Medulla oblongata (tissue), 1 donor: ENCODE measurements around the gene COLEC11.

Experiments used
- DNase-seq: peaks from one replicate; pipeline ENCODE4 v3.0.0-alpha.2; 2015; ENCODE audit errors: extremely low spot score

COLEC11 gene

DNA sequence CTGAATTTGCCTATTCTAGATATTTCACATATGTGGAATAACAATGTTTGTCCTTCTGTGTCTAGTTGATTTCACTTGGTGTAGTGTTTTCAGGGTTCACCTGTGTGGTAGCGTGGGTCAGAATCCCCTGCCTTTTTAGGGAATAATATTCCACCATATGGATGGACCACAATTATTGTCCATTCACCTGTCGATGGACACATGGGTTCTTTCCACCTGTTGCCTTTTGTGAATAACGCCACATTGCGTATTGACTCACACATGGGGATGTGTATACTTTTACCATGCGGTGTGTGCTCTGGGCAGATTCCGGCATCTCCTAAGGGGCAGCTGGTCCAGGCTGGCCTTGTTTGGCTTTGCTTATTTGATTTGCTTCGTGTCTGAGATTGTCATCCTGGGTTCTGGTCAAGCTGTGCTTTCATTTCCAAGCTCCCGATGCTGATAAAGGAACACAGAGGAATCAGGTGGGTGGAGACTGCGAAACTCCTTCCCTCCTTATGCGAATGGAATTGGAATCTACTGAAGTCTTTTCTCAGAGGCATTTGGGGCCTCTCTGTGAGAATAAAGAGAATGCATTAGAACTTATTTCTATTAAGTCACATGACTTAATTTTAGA lies 44.2 kb downstream of the COLEC11 start:
- no peak for DNase-seq

DNA sequence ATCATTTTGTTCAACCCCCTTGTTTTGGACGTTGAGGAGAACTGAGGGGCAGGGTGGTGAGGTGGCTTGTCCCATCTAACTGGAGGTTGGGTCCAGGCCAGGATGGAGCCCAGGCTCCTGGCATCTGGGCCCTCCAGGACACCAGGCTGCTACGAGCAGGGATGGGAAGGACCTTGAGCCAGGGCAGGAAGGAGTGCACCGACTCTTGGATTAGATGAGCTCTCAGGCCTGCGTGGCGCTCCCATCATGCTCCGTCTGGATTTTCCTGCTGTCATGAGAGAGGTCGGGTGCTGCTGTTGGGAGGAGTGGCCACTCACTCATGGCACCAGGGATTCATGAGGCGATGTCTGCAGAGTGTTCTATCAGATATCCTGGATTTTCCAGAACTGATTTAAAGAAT lies 44.7 kb downstream of the COLEC11 start:
- DNase-seq, result no peak

DNA sequence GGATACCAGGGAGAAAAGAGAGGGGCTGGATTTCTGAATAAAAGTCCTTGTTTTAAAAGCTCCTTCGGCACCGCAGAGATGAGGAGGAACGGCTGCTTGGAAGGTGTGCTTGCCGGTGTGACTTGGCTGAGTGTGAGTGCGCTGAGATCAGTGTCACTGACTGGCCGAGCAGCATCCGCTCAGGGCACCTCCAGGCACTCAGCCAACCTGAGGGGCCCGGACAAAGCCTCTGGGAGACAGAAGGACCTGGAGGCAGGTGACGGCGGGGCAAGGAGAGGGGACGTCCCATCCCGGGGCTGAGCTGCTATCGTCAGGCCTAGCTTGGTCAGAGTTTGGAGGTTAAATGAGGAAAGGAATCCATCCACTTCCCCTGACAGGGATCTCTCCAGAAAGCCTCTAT lies 46.3 kb downstream of the COLEC11 start:
- DNase-seq, result no peak

DNA sequence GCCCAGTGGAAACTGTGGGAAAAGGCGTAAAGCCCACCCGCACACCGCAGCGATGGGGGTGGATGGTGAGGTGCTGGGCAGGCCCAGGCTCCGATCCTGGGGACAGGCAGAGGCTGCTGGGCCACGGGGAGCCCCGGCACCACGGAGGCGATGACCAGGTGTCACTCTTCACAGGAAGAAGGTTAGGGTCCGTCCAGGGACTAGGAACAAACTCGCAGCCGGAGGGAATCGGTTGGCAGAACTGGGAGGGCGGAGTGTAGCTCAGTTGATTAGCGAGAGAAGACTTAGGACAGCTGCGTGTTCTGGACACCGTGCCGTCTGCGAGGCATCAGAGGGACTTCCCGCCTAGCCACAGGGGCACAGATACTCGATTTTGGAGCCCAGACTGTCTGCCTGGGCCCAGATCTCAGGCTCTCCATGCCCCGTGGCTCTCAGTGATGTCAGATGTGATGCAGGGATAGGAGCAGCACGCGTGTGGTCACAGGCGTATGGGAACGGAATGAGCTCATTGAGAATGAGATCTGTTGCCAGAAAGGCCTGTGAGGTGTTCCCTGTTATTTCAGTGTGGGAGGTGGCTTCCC lies 47.0 kb downstream of the COLEC11 start:
- DNase-seq, result no peak

DNA sequence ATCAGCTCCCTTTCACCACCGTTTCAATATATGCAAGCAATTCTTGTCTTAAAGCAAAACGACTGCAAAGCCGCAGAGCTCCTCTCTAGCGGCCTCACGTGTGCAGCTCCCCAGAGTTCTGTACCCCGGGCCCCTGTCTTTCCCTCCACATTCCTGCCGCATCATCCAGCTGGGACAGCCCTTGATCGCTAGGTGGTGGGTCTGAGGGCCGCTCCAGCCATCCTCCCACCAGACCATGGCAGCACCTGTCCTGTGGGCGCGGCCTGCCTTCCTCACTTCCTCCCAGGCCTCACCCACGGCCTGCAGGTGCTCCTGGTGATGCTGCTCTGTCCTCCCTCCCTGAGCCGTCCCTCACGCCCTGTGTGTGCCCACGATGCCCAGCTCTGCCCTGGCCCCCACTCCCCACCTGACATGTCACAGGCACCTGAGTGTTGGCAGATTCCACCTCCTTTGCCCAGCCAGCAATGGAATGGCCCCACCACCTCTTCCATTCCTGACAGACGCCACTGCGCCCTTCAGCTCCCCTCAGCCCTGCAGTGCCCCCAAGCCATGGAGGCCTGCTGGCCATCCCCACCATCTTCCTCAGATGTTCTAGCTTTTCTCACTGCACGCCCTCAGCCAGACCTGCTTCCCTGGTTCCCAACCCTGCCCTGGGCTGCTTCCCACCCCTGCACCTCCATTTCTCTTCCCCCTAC lies 47.8 kb downstream of the COLEC11 start:
- no peak for DNase-seq

DNA sequence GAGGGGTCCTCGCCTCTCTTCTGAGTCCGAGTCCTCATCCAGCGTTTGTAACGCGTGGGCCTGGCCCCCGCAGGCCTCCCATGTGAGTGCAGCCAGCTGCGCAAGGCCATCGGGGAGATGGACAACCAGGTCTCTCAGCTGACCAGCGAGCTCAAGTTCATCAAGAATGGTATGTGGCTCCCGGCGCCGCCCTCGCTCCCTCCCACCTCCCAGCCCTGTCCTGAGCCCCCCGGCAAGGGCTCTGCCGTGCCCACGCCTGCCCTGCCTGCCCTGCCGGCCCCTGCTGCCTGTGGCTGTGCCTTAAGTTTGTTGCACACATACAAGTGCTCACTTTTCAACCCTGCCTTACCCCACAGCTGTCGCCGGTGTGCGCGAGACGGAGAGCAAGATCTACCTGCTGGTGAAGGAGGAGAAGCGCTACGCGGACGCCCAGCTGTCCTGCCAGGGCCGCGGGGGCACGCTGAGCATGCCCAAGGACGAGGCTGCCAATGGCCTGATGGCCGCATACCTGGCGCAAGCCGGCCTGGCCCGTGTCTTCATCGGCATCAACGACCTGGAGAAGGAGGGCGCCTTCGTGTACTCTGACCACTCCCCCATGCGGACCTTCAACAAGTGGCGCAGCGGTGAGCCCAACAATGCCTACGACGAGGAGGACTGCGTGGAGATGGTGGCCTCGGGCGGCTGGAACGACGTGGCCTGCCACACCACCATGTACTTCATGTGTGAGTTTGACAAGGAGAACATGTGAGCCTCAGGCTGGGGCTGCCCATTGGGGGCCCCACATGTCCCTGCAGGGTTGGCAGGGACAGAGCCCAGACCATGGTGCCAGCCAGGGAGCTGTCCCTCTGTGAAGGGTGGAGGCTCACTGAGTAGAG lies 48.7 kb downstream of the COLEC11 start:
- no peak for DNase-seq

DNA sequence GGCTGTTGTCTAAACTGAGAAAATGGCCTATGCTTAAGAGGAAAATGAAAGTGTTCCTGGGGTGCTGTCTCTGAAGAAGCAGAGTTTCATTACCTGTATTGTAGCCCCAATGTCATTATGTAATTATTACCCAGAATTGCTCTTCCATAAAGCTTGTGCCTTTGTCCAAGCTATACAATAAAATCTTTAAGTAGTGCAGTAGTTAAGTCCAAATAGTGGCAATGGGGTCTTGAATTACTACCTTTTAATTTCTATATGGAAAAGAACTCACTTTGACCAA lies 49.3 kb downstream of the COLEC11 start:
- DNase-seq, result no peak

DNA sequence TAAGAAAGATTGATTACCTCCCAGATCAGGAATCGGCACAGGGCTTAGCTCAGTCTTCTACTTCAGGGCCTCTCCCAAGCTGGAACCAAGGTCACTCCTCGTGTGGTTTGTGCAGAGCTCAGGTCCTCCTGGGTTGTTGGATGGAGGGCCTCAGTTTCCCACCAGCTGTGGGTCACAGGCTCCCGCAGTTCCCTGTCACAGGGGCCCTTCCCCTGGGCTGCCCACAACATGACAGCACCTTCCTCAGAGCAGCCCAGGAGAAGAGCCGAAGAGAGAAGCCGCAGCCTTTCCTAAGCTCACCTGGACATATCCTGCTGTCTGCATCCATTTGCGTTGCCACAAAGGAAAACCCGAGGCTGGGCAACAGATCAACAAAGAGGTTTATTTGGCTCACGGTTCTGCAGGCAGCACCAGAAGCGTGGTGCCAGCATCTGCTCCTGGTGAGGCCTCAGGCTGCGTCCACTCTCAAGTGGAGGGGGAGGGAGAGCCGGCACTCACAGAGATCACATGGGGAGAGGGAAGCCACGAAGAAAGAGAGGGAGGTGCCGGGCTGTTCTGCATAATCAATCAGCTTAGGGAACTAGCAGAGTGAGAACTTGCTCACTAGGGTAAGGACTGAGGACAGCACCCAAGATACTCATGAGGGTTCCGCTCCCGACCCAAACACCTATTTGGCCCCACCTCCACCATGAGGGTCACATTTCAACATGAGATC lies 50.1 kb downstream of the COLEC11 start:
- DNase-seq, result no peak

DNA sequence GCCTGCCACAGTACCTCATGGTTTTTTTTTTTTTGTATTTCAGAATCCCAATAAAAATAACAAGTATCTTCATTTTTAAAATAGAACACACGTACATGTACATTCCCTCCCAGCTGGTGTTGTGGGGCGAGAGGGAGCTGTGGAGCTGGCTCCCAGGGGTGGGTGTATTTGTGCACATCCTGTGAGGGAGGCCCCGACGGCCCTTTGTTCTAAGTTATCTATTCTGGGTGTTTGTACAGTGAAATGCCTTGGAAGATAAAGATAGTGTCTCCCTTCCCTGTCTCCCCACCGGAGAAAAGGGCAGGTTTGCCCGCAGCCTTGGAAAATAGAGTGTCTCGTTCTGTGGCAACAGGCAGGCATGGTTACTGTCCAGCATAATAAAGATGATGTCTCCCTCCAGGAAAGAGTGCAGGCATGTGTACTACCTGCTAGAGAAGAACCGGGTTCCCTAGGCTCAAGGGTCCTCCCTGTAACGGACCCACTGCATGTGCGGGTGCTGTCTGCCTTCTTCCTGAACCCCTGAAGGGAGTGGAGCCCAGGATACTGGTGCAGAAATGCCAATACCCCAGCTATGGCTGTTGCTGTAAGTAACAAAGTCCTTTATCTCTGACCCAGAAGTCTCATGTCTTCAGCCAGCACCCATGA lies 51.0 kb downstream of the COLEC11 start:
- DNase-seq, result no peak

DNA sequence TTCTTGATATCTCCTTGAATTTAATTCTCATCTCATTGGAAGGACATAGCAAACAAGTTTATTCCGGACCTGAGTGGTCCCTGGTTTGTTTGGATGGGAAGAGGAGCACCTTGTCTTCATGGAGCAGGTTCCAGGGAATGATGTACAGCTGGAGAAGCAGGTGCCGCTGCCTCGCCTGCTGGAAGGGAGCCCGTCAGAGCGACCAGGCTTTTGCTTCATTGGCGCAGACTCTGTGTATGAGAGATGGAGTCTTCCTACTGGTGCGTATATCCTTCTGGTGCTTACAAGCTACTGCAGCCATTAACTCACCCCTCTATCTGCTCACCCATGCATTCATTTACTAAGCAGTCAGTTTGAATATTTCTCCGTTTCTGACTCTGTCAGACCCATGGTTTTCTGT lies 51.5 kb downstream of the COLEC11 start:
- no peak for DNase-seq

DNA sequence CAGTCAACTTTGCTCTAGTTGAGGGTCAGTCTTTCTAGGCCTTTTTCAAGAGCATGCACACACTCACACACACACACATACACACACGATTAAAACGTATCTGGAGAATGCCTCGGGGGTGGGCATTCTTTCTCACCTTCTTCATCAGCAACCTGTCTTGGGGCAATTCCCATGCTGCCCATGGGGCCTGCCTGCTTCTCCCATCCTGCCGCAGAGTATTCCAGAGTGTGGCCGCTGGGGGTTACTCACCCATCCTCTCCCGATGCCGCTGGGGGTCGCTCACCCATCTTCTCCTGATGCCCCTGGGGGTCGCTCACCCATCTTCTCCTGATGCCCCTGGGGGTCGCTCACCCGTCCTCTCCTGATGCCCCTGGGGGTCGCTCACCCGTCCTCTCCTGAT lies 52.3 kb downstream of the COLEC11 start:
- no peak for DNase-seq

DNA sequence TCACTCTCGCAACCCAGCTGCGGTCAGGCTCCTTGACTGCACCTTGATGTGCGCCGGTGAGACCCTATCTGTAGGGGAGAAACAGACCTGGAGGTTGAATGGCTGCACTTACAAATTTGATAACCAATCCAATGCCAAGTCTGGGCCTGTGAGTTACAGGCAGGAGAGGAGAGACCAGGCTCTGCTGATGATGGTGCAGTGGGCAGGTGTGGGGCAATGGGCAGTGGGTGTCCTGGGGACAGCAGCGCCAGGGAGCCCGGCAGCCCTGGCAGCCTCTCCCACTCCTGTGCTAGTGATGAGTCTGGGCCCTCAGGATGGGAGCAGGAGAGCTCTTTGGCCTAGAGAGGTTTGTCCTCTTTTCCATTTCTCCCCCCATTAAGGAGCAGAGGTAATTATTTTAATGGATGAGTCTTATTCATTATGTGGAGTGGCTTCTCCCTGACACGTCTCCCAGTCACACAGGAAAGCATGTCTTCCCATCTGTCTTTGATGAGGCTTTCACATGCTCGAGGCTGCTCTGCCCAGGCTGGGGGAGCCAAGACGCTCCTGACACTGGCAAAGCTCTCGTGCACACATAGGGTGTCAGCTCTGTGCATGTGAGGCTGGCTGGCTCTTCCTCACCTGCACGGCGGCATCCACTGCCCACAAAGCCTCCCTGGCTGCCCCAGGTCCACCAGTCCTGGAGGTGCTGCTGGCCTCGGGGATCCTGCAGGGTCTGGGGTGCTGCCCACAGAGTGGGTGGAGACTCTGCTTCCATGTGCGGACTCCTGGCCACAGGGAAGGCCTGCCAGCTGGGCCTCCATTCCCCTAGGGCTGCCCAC lies 53.1 kb downstream of the COLEC11 start:
- no peak for DNase-seq

DNA sequence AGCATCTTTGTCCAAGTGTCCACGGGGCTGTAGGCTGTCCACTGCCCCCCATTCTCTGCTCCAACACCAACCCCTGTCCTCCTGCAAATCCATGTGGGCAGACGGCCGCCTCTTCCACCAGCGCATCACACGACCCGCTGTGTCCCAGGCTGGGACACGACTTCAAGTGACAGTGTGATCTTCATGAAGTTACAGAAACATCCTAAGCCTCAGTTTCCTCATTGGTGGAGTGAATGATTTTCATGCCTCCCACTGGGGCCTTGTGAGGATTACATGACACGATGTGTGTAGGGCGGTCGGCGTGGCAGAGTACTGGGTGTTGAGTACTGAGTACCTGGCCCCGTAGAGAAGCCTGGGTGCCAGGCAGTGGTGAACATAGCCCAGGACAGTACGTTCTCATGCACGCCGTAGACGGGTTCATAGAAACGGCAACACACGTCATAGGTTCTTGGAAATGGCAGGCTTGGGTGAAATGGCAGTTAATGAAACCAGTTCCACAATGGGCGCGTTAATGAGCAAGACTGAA lies 53.8 kb downstream of the COLEC11 start:
- no peak for DNase-seq

DNA sequence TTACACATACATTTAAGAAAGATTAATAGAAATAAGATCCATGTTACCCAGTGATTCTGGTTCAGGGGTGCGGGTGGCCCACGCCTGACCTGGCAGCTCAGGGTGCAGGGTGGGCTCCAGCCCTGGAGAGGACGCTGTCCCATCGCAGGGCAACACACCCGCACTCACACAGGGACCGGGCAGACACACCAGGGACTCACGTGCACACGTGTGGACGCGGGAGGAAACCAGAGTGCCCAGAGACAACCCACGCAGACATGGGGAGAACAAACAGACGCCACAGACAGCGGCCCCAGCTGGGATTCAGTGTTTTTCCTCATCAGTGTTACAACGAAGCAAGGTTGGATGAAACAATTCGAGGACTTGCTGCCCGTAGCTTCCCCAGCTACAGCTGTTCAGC lies 54.7 kb downstream of the COLEC11 start:
- DNase-seq, result no peak

DNA sequence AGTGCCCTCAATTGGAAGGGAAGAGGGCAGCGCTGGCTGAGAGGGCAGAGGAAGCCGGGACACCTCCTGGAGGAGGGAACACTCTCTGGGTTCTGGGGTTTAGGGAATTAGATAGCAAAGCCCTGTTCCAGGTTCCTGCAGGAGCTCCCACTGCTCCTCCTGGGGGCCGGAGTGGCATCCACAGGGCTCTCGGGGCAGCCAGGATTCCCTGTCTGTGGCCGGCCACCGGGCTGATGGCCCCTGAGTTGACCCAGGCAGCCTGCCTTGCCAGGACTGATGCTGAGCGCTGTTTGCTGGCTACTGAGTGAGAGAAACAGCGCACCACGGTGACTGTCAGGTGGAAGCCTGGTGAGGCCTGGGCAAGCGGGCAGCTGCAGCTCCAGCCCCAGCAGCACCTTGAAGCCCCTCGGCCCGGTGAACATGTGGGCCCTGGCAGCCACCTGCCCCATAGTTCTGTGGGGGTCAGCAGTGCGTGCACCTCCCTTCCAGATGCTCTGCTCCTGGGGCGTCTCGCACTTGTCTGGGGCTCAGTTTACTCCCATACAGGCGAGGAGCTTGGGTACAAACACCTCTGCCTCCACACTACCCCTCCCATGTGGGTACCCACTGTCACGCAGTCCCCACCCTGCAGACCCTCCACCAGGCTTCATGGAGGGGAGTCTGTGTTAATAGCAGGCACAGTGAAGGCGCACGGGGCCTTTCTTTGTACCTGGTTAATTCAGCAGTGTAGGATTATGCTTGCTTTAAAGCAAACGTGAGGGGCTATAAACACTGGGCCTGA lies 55.4 kb downstream of the COLEC11 start:
- DNase-seq, result no peak

DNA sequence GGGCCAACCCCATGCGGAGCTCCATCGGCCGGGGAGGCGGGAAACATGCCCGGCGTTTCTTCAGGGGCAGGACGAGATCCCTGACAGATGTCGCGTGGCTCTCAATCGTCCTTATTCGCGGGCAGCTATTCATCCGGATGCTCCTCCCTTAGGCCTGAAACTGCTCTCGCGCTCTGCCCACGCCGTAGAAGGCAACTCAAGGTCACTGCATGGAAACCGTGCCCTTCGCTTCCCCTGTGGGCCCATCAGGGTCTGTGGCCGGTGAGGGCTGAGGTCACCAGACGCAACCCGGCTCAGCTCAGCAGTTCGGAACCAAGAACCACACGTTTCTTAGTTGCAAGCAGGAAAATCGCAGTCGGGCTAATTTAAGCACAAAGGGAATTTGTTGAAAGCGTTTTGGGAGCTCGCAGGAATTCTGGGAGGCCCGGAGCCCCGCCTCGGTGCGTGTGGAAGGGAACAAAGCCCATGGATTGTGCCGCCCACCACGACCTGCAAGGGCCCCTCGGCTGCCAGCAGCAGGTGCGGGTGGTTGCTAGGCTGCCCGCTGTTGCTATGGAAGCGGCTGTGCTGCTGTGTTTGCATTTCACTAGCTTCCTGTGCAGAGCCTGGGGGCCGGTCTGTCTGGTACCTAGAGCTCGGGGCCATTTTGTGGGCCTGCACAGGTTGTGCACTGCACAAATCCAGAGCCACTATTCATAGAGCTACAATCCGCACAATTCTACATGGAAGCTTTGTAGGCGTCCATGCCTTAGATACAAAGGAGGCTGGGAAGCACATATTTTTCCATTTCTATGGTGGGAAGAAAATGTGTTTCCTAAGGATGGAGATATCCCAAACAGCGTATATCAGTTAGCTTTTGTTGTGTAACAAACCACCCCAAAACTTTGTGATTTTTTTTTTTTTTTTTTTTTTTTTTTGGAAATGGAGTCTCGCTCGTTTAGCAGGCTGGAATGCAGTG lies 57.1 kb downstream of the COLEC11 start:
- peak; percentile 27 for DNase-seq

DNA sequence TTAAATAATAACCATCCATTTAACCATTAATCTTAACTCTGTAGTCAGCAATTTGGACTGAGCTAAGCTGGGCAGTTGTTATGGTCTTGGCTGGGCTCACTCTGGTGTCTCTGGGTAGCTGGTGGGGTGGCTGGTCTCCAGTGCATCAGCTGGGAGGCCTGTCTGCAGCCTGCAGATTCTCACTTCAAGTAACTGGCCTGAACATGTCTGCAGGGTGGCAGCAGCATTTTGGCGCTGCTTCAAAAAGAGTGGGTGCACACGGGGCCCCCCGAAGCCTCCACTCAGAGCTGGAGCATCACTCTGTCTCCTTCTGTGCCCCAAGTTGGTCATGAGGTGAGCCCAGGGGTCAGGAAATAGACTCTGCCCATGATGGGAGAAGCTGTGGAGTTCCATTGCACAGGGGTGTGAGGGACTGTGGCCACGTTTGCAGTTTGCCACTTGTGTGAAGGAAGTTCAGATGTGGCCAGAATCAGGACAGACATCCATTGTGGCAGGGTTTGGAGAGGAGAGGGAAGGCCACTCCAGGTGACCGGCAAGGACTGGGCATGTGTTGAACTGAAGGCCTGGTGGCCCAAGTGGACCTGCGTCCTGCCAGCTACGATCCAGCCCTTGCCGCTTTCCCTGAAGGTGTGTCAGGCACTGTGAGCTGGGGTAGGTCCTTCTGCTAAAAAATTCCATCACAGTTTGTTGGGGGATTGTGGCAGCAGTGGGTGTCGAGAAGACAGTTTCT lies 58.1 kb downstream of the COLEC11 start:
- no peak for DNase-seq

DNA sequence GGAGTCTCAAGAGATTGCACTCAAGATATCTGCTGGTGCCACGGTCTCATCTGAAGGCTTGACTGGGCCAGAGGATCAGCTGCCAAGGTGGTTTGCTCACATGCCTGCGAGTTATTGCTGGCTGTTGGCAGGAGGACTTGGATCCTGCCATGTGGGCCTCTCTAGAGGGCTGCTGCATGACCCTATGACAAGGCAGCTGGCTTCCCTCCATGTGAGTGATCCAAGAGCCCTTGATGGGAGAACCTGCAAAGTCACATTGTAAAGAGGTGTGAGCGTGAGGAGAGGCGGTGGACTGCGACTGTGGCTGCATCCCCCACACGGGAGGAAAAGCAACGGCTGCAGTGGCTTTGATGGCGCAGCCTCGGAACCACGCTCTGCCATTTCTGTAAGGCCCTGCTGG lies 59.1 kb downstream of the COLEC11 start:
- DNase-seq, result no peak
